Activated CD8-positive, alpha-beta memory T cell treated with anti-CD3 and anti-CD28 coated beads for 4 hours (primary cell): ENCODE data around the gene CD37.
A peak's percentile ranks its signal among the peaks of the same experiment; 100 is the strongest.

Experiments used
- DNase-seq, 2 donors: peaks; one replicate each; pipeline ENCODE4 v3.0.0-alpha.2; 2020; ENCODE audit warnings: low read depth in 2 of 2

The CD37 gene

GRCh38 chr19:49378512-49378911 lies 43.3 kb downstream of the CD37 start:
- no peak for DNase-seq

- no peak for DNase-seq
Measured at GRCh38 chr19:49380391-49380790, 45.2 kb downstream of the CD37 start.

- no peak for DNase-seq
Measured at GRCh38 chr19:49382639-49383038, 47.4 kb downstream of the CD37 start.

GRCh38 chr19:49383599-49383998 lies 48.4 kb downstream of the CD37 start:
- no peak for DNase-seq

GRCh38 chr19:49387936-49388372 lies 52.7 kb downstream of the CD37 start, which contains the start of gene KASH5:
KASH5 (plus strand) TSS chr19:49388249; CDS start chr19:49390884, 2,635 bp downstream.
- peak; percentile 64 to 87 for DNase-seq

GRCh38 chr19:49389406-49389805 lies 54.2 kb downstream of the CD37 start:
- DNase-seq, result no peak
